ENCODE data around the gene IFIT1. TPM values are rescaled to one million over a fixed set of nuclear protein-coding genes. Genes with fewer than 3 reads are reported as not detected.

Gene IFIT1
- total and polyA plus RNA-seq, 9 of the 15 experiments (the other 6 are each of a cell fraction or from before 2014, with no cell fraction given), result 0.03 to 0.40 (median 0.18) TPM

DNA sequence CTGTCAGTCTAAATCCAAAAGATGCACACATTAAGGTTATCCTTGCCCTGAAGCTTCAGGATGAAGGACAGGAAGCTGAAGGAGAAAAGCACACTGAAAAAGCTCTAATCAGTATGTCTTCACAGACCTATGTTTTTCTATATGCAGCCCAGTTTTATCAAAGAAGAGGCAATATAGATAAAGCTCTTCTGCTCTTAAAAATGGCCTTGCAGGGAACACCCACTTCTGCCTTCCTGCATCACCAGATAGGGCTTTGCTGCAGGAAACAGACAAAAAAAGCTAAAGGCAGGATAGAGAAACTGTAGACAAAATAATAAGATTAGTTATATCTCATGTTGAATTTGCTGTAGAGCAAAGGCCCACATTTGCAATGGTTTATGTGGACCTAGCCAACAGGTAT is 29.5 kb upstream of the IFIT1 start (continued):
- TF ChIP-seq, protein P1, sequence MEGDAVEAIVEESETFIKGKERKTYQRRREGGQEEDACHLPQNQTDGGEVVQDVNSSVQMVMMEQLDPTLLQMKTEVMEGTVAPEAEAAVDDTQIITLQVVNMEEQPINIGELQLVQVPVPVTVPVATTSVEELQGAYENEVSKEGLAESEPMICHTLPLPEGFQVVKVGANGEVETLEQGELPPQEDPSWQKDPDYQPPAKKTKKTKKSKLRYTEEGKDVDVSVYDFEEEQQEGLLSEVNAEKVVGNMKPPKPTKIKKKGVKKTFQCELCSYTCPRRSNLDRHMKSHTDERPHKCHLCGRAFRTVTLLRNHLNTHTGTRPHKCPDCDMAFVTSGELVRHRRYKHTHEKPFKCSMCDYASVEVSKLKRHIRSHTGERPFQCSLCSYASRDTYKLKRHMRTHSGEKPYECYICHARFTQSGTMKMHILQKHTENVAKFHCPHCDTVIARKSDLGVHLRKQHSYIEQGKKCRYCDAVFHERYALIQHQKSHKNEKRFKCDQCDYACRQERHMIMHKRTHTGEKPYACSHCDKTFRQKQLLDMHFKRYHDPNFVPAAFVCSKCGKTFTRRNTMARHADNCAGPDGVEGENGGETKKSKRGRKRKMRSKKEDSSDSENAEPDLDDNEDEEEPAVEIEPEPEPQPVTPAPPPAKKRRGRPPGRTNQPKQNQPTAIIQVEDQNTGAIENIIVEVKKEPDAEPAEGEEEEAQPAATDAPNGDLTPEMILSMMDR (IDR thresholded peaks at IDR 0.05 in 2 of 3, conservative IDR thresholded peaks at IDR 0.05 in 1 of 3; ENCODE audit: insufficient read depth in 2 of 3, low read depth in 1 of 3, low read length in 3 of 3), result no peak
- TF ChIP-seq, protein P2, sequence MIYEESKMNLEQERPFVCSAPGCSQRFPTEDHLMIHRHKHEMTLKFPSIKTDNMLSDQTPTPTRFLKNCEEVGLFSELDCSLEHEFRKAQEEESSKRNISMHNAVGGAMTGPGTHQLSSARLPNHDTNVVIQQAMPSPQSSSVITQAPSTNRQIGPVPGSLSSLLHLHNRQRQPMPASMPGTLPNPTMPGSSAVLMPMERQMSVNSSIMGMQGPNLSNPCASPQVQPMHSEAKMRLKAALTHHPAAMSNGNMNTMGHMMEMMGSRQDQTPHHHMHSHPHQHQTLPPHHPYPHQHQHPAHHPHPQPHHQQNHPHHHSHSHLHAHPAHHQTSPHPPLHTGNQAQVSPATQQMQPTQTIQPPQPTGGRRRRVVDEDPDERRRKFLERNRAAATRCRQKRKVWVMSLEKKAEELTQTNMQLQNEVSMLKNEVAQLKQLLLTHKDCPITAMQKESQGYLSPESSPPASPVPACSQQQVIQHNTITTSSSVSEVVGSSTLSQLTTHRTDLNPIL (CRISPR knock-in tag; IDR thresholded peaks at IDR 0.05), result no peak
- no peak for TF ChIP-seq HDGF (IDR thresholded peaks at IDR 0.05)
- no peak for TF ChIP-seq NR2C2 (CRISPR knock-in tag; IDR thresholded peaks at IDR 0.05)
- no peak for TF ChIP-seq NR2C2 (tag; IDR thresholded peaks at IDR 0.05)
- no peak for TF ChIP-seq TRIM28 (IDR thresholded peaks at IDR 0.05)
- no peak for TF ChIP-seq ZNF445 (CRISPR knock-in tag; IDR thresholded peaks at IDR 0.05; ENCODE audit: low read depth)
- TF ChIP-seq LCOR (CRISPR knock-in tag; IDR thresholded peaks at IDR 0.05), result no peak
- no peak for TF ChIP-seq HMG20A (CRISPR knock-in tag; conservative IDR thresholded peaks at IDR 0.05)
- TF ChIP-seq ZNF584 (CRISPR knock-in tag; IDR thresholded peaks at IDR 0.05; ENCODE audit: low read depth), result no peak
- TF ChIP-seq HMGN3 (IDR thresholded peaks at IDR 0.05; ENCODE audit: borderline replicate concordance, extremely low read depth, insufficient read length, low read depth, low read length), result no peak
- TF ChIP-seq, protein P3, sequence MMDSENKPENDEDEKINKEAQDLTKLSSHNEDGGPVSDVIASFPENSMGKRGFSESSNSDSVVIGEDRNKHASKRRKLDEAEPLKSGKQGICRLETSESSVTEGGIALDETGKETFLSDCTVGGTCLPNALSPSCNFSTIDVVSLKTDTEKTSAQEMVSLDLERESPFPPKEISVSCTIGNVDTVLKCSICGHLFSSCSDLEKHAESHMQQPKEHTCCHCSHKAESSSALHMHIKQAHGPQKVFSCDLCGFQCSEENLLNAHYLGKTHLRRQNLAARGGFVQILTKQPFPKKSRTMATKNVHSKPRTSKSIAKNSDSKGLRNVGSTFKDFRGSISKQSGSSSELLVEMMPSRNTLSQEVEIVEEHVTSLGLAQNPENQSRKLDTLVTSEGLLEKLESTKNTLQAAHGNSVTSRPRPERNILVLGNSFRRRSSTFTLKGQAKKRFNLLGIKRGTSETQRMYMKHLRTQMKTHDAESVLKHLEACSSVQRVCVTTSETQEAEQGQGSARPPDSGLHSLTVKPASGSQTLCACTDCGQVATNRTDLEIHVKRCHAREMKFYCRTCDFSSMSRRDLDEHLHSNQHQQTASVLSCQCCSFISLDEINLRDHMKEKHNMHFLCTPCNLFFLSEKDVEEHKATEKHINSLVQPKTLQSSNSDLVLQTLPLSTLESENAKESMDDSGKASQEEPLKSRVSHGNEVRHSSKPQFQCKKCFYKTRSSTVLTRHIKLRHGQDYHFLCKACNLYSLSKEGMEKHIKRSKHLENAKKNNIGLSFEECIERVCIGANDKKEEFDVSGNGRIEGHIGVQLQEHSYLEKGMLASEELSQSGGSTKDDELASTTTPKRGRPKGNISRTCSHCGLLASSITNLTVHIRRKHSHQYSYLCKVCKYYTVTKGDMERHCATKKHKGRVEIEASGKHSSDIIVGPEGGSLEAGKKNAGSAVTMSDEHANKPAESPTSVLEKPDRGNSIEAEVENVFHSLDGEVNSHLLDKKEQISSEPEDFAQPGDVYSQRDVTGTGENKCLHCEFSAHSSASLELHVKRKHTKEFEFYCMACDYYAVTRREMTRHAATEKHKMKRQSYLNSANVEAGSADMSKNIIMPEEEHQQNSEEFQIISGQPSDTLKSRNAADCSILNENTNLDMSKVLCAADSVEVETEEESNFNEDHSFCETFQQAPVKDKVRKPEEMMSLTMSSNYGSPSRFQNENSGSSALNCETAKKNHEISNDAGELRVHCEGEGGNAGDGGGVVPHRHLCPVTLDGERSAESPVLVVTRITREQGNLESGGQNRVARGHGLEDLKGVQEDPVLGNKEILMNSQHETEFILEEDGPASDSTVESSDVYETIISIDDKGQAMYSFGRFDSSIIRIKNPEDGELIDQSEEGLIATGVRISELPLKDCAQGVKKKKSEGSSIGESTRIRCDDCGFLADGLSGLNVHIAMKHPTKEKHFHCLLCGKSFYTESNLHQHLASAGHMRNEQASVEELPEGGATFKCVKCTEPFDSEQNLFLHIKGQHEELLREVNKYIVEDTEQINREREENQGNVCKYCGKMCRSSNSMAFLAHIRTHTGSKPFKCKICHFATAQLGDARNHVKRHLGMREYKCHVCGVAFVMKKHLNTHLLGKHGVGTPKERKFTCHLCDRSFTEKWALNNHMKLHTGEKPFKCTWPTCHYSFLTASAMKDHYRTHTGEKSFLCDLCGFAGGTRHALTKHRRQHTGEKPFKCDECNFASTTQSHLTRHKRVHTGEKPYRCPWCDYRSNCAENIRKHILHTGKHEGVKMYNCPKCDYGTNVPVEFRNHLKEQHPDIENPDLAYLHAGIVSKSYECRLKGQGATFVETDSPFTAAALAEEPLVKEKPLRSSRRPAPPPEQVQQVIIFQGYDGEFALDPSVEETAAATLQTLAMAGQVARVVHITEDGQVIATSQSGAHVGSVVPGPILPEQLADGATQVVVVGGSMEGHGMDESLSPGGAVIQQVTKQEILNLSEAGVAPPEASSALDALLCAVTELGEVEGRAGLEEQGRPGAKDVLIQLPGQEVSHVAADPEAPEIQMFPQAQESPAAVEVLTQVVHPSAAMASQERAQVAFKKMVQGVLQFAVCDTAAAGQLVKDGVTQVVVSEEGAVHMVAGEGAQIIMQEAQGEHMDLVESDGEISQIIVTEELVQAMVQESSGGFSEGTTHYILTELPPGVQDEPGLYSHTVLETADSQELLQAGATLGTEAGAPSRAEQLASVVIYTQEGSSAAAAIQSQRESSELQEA (IDR thresholded peaks at IDR 0.05; ENCODE audit: low read depth), result no peak
- no peak for TF ChIP-seq SMAD3 (CRISPR knock-in tag; conservative IDR thresholded peaks at IDR 0.05)
- TF ChIP-seq, protein P4, sequence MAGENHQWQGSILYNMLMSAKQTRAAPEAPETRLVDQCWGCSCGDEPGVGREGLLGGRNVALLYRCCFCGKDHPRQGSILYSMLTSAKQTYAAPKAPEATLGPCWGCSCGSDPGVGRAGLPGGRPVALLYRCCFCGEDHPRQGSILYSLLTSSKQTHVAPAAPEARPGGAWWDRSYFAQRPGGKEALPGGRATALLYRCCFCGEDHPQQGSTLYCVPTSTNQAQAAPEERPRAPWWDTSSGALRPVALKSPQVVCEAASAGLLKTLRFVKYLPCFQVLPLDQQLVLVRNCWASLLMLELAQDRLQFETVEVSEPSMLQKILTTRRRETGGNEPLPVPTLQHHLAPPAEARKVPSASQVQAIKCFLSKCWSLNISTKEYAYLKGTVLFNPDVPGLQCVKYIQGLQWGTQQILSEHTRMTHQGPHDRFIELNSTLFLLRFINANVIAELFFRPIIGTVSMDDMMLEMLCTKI (IDR thresholded peaks at IDR 0.05; ENCODE audit: partially characterized antibody), result no peak
- TF ChIP-seq HDAC3 (IDR thresholded peaks at IDR 0.05; ENCODE audit: borderline replicate concordance, partially characterized antibody), result no peak
